Endothelial cell of umbilical vein (primary cell): ENCODE measurements around the gene SYTL2. TPM values are rescaled to one million over a fixed set of nuclear protein-coding genes. Genes with fewer than 3 reads are reported as not detected.
"Not testable (repeated sequence)": the region's sequence is repeated elsewhere in the genome, so short reads cannot be mapped to it uniquely, and the experiment has no call there.

Experiments used
- BruUV-seq: library from RNA; stranded (reverse); fragments of 400-500 nt; replicated peaks from 2 replicates; lab custom pipeline; 2021; lab: Mats Ljungman, UMichigan
- CTCF ChIA-PET: fragments of 300-600, 350-600 bp; sonication (Branson Sonifier 250); formaldehyde crosslinking; loops from one replicate; lab custom pipeline; 2021; ENCODE audit warnings: antibody characterized with exemption, inconsistent platforms; lab: Charles Lee
- POLR2A ChIA-PET: fragments of 300-600, 350-600 bp; sonication (Branson Sonifier 250); formaldehyde crosslinking; loops from one replicate; lab custom pipeline; 2021; ENCODE audit warnings: antibody characterized with exemption, inconsistent platforms; lab: Charles Lee
- DNase-seq: peaks from one replicate; pipeline ENCODE4 v3.0.0-alpha.2; 2011; ENCODE audit warnings: low read depth, low spot score
- FAIRE-seq: peaks from 2 replicates; lab custom pipeline; 2011; peaks lifted over from hg19 to GRCh38; lab: Jason Lieb, UNC
- H2AFZ ChIP-seq: 2 replicates; pipeline ENCODE4 v1.6.0; 2012; ENCODE audit warnings: low read depth, low read length, control low read depth, inconsistent platforms
- H3K27ac ChIP-seq: 2 replicates; pipeline ENCODE4 v1.5.1; 2011; ENCODE audit warnings: low read depth, mild to moderate bottlenecking, control low read depth, low read length, moderate library complexity; ENCODE audit not compliant: insufficient read depth
- H3K27me3 ChIP-seq, 2 experiments: 2 replicates each; pipeline versions ENCODE4 v1.6.0 to v1.6.1; 2011; ENCODE audit warnings: low read length in 2 of 2, mixed read lengths in 1 of 2; ENCODE audit not compliant: control insufficient read depth in 2 of 2, insufficient read depth in 2 of 2
- H3K36me3 ChIP-seq, 2 experiments: 2 replicates in 1 of 2; 3 replicates in 1 of 2; pipeline ENCODE4 v1.5.1; 2011; ENCODE audit warnings: low read length in 2 of 2, mild to moderate bottlenecking in 1 of 2, moderate library complexity in 1 of 2; ENCODE audit not compliant: control insufficient read depth in 2 of 2, insufficient read depth in 2 of 2; ENCODE audit errors: extremely low read depth in 1 of 2
- H3K4me1 ChIP-seq: 3 replicates; pipeline ENCODE4 v1.5.1; 2011; ENCODE audit warnings: mild to moderate bottlenecking, low read length; ENCODE audit not compliant: control insufficient read depth, insufficient read depth; ENCODE audit errors: extremely low read depth
- H3K4me2 ChIP-seq: 2 replicates; pipeline ENCODE4 v1.6.1; 2011; ENCODE audit warnings: low read length, control low read depth, mixed read lengths; ENCODE audit not compliant: insufficient read depth
- H3K4me3 ChIP-seq, 3 experiments: fragments of 200-600 bp in 1 of 3; sonication (generic), shearing (Covaris generic) in 1 of 3; replicated peaks in 1 of 3; 2 replicates each; pipeline ENCODE4 v1.5.1; 2011 to 2016; ENCODE audit warnings: control low read depth in 3 of 3, low read length in 3 of 3, mild to moderate bottlenecking in 2 of 3, inconsistent platforms in 1 of 3, low read depth in 1 of 3, moderate library complexity in 1 of 3; ENCODE audit not compliant: insufficient read depth in 1 of 3
- H3K79me2 ChIP-seq: 2 replicates; pipeline ENCODE4 v1.6.0; 2012; ENCODE audit warnings: low read length, inconsistent platforms; ENCODE audit not compliant: control insufficient read depth, insufficient read depth
- H3K9ac ChIP-seq: replicated peaks from 2 replicates; pipeline ENCODE3; 2011; ENCODE audit warnings: low read length, control low read depth; ENCODE audit not compliant: insufficient read depth; ENCODE audit errors: extremely low read depth
- H3K9me1 ChIP-seq: replicated peaks from 3 replicates; pipeline ENCODE4 v1.6.0; 2011; ENCODE audit warnings: mild to moderate bottlenecking, low read length; ENCODE audit not compliant: control insufficient read depth, insufficient read depth; ENCODE audit errors: extremely low read depth
- H3K9me3 ChIP-seq: replicated peaks from 2 replicates; pipeline ENCODE4 v1.5.1; 2012; ENCODE audit warnings: low read length, inconsistent platforms; ENCODE audit not compliant: control insufficient read depth, insufficient read depth
- H4K20me1 ChIP-seq: replicated peaks from 2 replicates; pipeline ENCODE3; 2011; ENCODE audit warnings: mild to moderate bottlenecking, low read length; ENCODE audit not compliant: control insufficient read depth, insufficient read depth; ENCODE audit errors: extremely low read depth
- CTCF ChIP-seq, 2 donors: IDR thresholded peaks; 1 replicate in 1 of 2; 2 replicates in 1 of 2; pipeline ENCODE4 v1.5.1; 2011; ENCODE audit warnings: low read length in 2 of 2, mild to moderate bottlenecking in 2 of 2, moderate library complexity in 2 of 2, control low read depth in 1 of 2, inconsistent platforms in 1 of 2, low read depth in 1 of 2; ENCODE audit not compliant: insufficient read depth in 1 of 2; ENCODE audit errors: extremely low read depth in 1 of 2
- EZH2 ChIP-seq: IDR thresholded peaks from 2 replicates; pipeline ENCODE4 v1.6.1; 2012; ENCODE audit warnings: borderline replicate concordance, low read depth, mild to moderate bottlenecking, moderate library complexity, low read length, inconsistent platforms; ENCODE audit not compliant: severe bottlenecking
- FOS ChIP-seq: IDR thresholded peaks from 2 replicates; pipeline ENCODE4 v1.6.1; 2011; ENCODE audit warnings: mild to moderate bottlenecking, low read length, moderate library complexity, borderline replicate concordance; ENCODE audit not compliant: insufficient read depth
- GATA2 ChIP-seq: IDR thresholded peaks from 2 replicates; pipeline ENCODE4 v1.7.0; 2011; ENCODE audit warnings: low read depth, mild to moderate bottlenecking, moderate library complexity, mixed read lengths, low read length; ENCODE audit not compliant: insufficient read length, insufficient read depth
- JUN ChIP-seq: IDR thresholded peaks from 2 replicates; pipeline ENCODE4 v1.6.1; 2011; ENCODE audit warnings: borderline replicate concordance, low read depth; ENCODE audit not compliant: insufficient read length, insufficient read depth
- MAX ChIP-seq: IDR thresholded peaks from 2 replicates; pipeline ENCODE4 v1.6.1; 2011; ENCODE audit not compliant: insufficient read depth, insufficient read length
- MYC ChIP-seq: IDR thresholded peaks from one replicate; pipeline ENCODE4 v1.6.1; 2011; ENCODE audit warnings: mild to moderate bottlenecking, low read depth, low read length
- POLR2A ChIP-seq: IDR thresholded peaks from 2 replicates; pipeline ENCODE4 v1.6.1; 2012; ENCODE audit warnings: low read depth, mild to moderate bottlenecking, control low read depth, low read length
- POLR2AphosphoS5 ChIP-seq: IDR thresholded peaks from 2 replicates; pipeline ENCODE4 v1.6.1; 2012; ENCODE audit warnings: low read depth, mild to moderate bottlenecking, control low read depth, low read length, moderate library complexity; ENCODE audit not compliant: insufficient read depth
- dilution Hi-C: fragments of 300-500 bp; cut with MboI; formaldehyde crosslinking; loops from one replicate; pipeline ENCODE4 v1.15.0; 2019; ENCODE audit warnings: low sequenced_read_pairs; ENCODE audit not compliant: extremely low pct_ligation_motif_present
- intact Hi-C: fragments of 100-400 bp; cut with micrococcal nuclease; formaldehyde crosslinking; loops from one replicate; pipeline ENCODE4 v1.10.0; 2022
- polyA plus RNA-seq, 4 experiments: library from polyadenylated mRNA; depleted of rRNA in 3 of 4; stranded (reverse) in 3 of 4; unstranded in 1 of 4; fragments of >200 nt; gene quantifications; 2 replicates each; pipeline versions ENCODE4 v1.2.1 to v1.2.3, GENCODE V29; 2011 to 2012; ENCODE audit warnings: missing spikeins in 1 of 4
- total RNA-seq: library from RNA; stranded (reverse); gene quantifications from 2 replicates; pipeline ENCODE4 v1.2.3, GENCODE V29; 2021

The SYTL2 gene
- total and polyA plus RNA-seq, 2 donors (not counting 3 experiments of a cell fraction or from before 2014, with no cell fraction given), result 1.4 to 2.4 TPM

GRCh38 chr11:85854212-85854556 lies 43.2 kb upstream of the SYTL2 start:
- dilution Hi-C loops (no loop called here), intact Hi-C loops (loop anchor here (1.0 to 10.0 kb wide), 5 partner anchors 129 to 561 kb away; no protein-coding TSS in a partner anchor)
- Histone ChIP-seq H3K9me3 (no peaks in the 10 kb centered on the region), H3K9me1 (no peaks in the 10 kb centered on the region), H4K20me1 (no peaks in the 10 kb centered on the region), H3K4me2 (peak overlapping the region; percentile 98), H3K27me3 (no peaks in the 10 kb centered on the region), H3K9ac (peak overlapping the region; percentile 93), H3K36me3 (no peaks in the 10 kb centered on the region), H3K79me2 (no peaks in the 10 kb centered on the region), H2AFZ (peak overlapping the region; percentile 96), H3K27ac (peak overlapping the region; percentile 92), H3K4me3 (peak overlapping the region; percentile 40 to 82 (median 49)), H3K4me1 (peaks cover 4% of the 10 kb centered on the region)
- no peak for FAIRE-seq
- DNase-seq, result no peak
- TSS peak; percentile 81 for BruUV-seq
- ChIA-PET POLR2A (interaction anchor here (0.9 kb wide), 1 partner anchor 132 kb away, joined by 3 read pairs; no protein-coding TSS in a partner anchor), CTCF (interaction anchor here (0.7 to 1.9 kb wide), 42 partner anchors 9 to 1015 kb away, joined by 3 to 29 read pairs (median 5); partner anchors contain the start of genes DLG2, HIKESHI, PICALM and TMEM126B)
- TF ChIP-seq JUN (no peak), GATA2 (no peak), MAX (no peak), EZH2 (no peak), POLR2A (no peak), POLR2AphosphoS5 (no peak), MYC (no peak), CTCF (IDR thresholded peaks at IDR 0.05; ENCODE audit: extremely low read depth in 1 of 2, insufficient read depth in 1 of 2, low read depth in 1 of 2, low read length in 2 of 2) (no peak), FOS (no peak)

- H3K27me3 ChIP-seq, H3K4me2 ChIP-seq, H3K36me3 ChIP-seq, BruUV-seq, H3K4me3 ChIP-seq, POLR2A ChIA-PET, CTCF ChIA-PET, H4K20me1 ChIP-seq, H3K9me3 ChIP-seq, H2AFZ ChIP-seq, DNase-seq, dilution Hi-C loops, H3K9me1 ChIP-seq, H3K4me1 ChIP-seq, H3K79me2 ChIP-seq, H3K9ac ChIP-seq, FAIRE-seq, H3K27ac ChIP-seq: not testable (repeated sequence)
- intact Hi-C loops, result loop anchor here (10.0 kb wide), 2 partner anchors 129 to 561 kb away; no protein-coding TSS in a partner anchor
These were observed 42.6 kb upstream of the SYTL2 start for GRCh38 chr11:85853541-85853940.

- H2AFZ ChIP-seq, H3K4me1 ChIP-seq, CTCF ChIA-PET, dilution Hi-C loops, H4K20me1 ChIP-seq, H3K27ac ChIP-seq, H3K9me3 ChIP-seq, H3K9ac ChIP-seq, BruUV-seq, POLR2A ChIA-PET, FAIRE-seq, DNase-seq, H3K4me3 ChIP-seq, H3K36me3 ChIP-seq, H3K9me1 ChIP-seq, H3K27me3 ChIP-seq, H3K4me2 ChIP-seq, H3K79me2 ChIP-seq: not testable (repeated sequence)
- intact Hi-C loops, result loop anchor here (10.0 kb wide), 2 partner anchors 128 to 562 kb away; no protein-coding TSS in a partner anchor
These were observed 41.8 kb upstream of the SYTL2 start for GRCh38 chr11:85852754-85853153.
